ENCODE data around the gene RELA. TPM values are rescaled to one million over a fixed set of nuclear protein-coding genes. Genes with fewer than 3 reads are reported as not detected.

The RELA gene
- 55.5 and 63.4 TPM in 2 replicates for total RNA-seq

DNA sequence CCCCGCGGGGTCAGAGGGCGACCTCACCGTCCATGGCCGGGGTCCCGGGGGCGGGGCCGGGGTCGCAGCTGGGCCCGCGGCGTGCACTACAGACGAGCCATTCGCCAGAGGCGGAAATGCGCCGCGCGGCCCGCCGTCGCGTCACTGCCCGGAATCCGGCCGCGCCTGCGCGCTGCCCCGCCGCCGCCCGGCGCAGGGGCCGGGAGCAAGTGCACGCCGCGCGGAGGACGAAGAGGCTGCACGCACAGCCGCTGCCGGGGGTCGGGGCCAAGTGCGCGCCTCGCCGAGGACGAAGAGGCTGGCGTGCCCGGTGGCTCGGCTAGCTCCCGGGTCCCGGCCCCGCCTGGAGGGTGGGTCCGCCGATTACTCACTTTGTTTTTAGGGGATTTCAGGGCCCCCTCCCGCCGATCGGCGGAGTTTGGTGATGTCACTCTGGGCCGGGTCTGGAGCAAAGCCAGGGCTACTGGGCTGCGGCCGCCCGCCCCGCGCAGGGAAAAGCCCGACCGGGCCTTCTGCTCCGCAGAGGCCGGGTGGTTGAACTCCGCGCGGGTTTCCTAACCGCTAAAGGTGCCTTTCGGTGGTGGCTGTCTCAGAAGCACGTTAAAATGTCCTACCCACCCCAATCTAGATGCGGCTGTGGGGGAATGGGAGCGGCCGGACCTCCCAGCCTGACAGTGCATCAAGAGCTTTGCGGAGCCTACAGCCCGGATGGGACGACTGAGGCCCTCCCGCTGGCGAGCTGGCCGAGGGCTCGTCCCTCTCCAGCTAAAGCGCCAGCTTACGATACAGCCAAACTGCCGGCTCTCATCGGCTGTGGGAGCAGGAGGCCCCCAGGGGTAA is at the start of gene RELA:
Gene RELA (minus strand): TSS at position 118 of the 840 bp plus-strand sequence. CDS start 84 bp downstream, at position 34.

DNA sequence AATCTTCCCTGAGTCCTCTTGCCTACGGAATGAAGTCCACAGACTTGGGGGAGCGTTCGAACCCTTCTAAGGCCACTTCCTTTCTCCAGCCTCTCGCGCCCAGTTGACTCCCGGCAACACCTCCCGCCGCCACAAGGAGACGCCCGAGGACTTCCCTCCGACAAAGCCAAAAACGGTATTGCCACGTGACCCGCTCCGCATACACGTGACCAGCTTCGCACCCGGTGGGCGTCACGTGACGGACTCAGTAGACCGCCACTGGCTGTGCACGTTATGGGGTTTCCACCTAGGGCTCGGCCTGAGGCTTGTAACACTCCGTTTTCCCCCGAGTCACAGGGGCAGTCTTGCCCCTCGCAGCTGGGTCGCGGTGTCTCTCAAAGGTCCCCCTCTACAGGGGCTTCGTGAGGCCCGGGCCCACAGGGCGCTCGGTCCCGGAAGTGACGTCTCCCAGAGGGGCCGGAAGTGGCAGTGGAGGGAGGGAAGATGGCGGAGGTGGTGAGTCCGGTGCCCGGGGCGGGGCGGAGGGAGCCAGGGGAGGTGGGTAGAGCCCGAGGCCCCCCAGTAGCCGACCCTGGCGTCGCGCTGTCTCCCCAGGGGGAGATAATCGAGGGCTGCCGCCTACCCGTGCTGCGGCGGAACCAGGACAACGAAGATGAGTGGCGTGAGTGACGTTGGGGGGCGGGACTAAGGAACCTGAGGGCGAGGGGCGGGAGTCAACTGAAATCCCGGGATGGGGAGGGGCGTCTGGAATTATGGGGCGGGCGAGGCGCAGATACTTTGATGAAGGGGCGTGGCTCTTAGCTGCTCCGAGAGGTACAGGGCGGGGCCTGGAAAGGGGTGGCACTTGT is 49.3 kb upstream of the RELA start, which contains the start of gene KAT5:
Gene KAT5 (plus strand): TSS at position 468 of the 848 bp plus-strand sequence. CDS start 16 bp downstream, at position 484.

DNA sequence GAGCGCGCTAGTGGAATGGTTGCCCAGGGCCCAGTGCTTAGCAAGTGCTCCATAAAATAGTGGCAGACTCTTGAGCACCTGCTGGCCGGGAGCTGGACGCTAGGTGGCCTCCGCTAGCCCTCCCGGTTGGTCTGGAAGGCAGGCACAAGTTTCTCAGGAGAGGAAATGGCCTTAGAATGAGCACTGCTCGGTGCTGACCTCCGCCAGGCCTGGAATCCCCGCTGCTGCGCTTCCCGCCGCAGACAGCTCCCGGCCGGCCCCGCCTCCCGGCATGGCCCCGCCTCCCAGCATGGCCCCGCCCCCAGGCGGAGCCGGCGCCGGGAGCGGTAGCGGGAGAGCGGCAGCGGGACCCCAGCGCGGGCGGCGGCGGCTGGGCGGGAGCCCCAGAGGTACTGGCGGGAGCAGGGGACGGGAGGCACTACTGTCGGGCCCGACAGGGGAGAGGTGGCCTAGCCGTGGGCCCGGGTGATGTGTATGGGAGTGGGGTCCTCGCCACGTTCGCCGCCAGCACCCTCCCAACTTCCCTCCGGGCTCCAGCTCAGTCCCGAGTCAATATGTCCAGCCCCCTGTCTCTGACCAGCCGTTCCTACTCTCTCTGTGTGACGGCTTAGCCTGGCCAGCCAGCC is 24.8 kb downstream of the RELA start, which contains the start of gene SIPA1:
Gene SIPA1 (plus strand): TSS at position 308 of the 626 bp plus-strand sequence. CDS start 2,821 bp downstream, outside the sequence.

DNA sequence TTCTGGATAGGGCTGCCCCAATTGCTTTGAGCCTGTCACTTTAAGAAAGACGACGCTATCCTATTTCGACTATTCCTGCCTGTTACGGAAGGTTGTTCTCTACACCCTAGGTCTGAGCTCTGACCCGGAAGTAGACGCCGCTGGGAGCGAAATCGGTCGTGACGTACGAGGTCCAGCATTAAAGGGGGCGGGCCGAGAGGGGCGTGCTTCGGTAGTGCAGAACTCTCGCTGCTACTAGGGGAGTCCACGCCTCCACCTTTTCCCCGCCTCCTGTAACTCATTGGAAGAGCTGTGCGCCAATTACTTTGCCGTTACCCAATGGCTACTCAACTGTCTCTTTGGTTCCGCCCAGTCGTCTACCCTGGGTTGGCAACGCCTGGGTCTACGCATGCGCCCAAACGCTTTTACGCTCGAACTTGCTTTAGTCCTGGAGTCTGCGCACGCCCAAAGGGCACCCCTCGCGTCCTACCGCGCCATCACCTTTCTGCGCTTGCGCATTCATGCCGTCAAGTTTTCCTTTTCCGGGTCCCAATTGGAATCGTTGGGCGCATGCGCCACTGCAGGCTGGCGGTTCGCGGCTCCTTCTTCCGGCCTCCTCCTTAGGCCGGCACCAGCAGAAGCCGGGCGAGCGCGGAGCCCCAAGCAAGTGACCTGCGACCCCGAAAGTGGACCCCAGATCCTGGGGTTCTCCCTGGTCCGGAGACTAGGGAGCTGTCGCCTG is 47.3 kb downstream of the RELA start, which contains the start of gene PCNX3:
Gene PCNX3 (plus strand): TSS at position 548 of the 721 bp plus-strand sequence. CDS start 536 bp downstream, outside the sequence.

Small RNAs within 50 kb of the gene (small RNA-seq; reads per million reads assigned to genes)
- gene MIR4489 (0.13 reads per million), gene MIR4690 (0.21 reads per million), gene RN7SL309P (not detected)

Other genes with a start within 250 kb of the RELA start
- 258 and 292 TPM in 2 replicates for gene NEAT1, start 240.1 kb downstream of the RELA start, total RNA-seq
- gene MALAT1, start 163.9 kb downstream of the RELA start, total RNA-seq, result 6,246 and 6,812 TPM in 2 replicates
- 76.4 and 96.7 TPM in 2 replicates for gene SCYL1, start 137.8 kb downstream of the RELA start, total RNA-seq
- gene LTBP3, start 104.6 kb downstream of the RELA start, total RNA-seq, result 26.8 and 52.9 TPM in 2 replicates
- gene ZNRD2, start 92.4 kb downstream of the RELA start, total RNA-seq, result 52.6 and 56.4 TPM in 2 replicates
- 29.3 and 59.4 TPM in 2 replicates for gene FAM89B, start 90.4 kb downstream of the RELA start, total RNA-seq
- 13.4 and 14.4 TPM in 2 replicates for gene EHBP1L1, start 86.9 kb downstream of the RELA start, total RNA-seq
- under 0.01 and 0.29 TPM in 2 replicates for gene KCNK7, start 67.1 kb downstream of the RELA start, total RNA-seq
- gene MAP3K11, start 48.7 kb downstream of the RELA start, total RNA-seq, result 117 and 122 TPM in 2 replicates
- 41.9 and 48.7 TPM in 2 replicates for gene PCNX3, start 47.1 kb downstream of the RELA start, total RNA-seq
- 58.8 and 68.6 TPM in 2 replicates for gene SIPA1, start 24.8 kb downstream of the RELA start, total RNA-seq
- 38.9 and 44.5 TPM in 2 replicates for gene KAT5, start 49.3 kb upstream of the RELA start, total RNA-seq
- 49.0 and 57.3 TPM in 2 replicates for gene RNASEH2C, start 57.9 kb upstream of the RELA start, total RNA-seq
- 20.6 and 21.9 TPM in 2 replicates for gene AP5B1, start 118.1 kb upstream of the RELA start, total RNA-seq
- gene OVOL1, start 124.1 kb upstream of the RELA start, total RNA-seq, result not detected in 2 replicates
- 0.10 and 1.6 TPM in 2 replicates for gene SNX32, start 171.0 kb upstream of the RELA start, total RNA-seq
- 1,256 and 1,560 TPM in 2 replicates for gene CFL1, start 195.3 kb upstream of the RELA start, total RNA-seq
- 53.7 and 62.4 TPM in 2 replicates for gene MUS81, start 197.5 kb upstream of the RELA start, total RNA-seq
- gene EFEMP2, start 209.9 kb upstream of the RELA start, total RNA-seq, result 22.2 and 40.2 TPM in 2 replicates
- 0.33 TPM in 1 of 2 replicates, not detected in the other for gene CTSW, start 216.9 kb upstream of the RELA start, total RNA-seq
- gene FIBP, start 225.6 kb upstream of the RELA start, total RNA-seq, result 136 and 187 TPM in 2 replicates
- 75.8 and 112 TPM in 2 replicates for gene CCDC85B, start 227.8 kb upstream of the RELA start, total RNA-seq
- 32.1 and 39.5 TPM in 2 replicates for gene FOSL1, start 237.5 kb upstream of the RELA start, total RNA-seq